Dendritic cell treated with granulocyte-macrophage colony-stimulating factor and Interleukin-4, amounts not matched to agents 40 ng/mL and 50 ng/mL, for 4 days (primary cell): ENCODE measurements around the gene SVOPL.

Experiments used
- H3K27ac Mint-ChIP-seq: one replicate; pipeline ENCODE4 v1.8.0; 2022; ENCODE audit warnings: mild to moderate bottlenecking, mixed read lengths
- H3K27me3 Mint-ChIP-seq: one replicate; pipeline ENCODE4 v1.8.0; 2022; ENCODE audit warnings: mild to moderate bottlenecking, mixed read lengths
- H3K36me3 Mint-ChIP-seq: one replicate; pipeline ENCODE4 v1.8.0; 2022; ENCODE audit warnings: low read depth, mixed read lengths
- H3K4me1 Mint-ChIP-seq: one replicate; pipeline ENCODE4 v1.8.0; 2022; ENCODE audit warnings: low read depth, mixed read lengths
- H3K4me3 Mint-ChIP-seq: one replicate; pipeline ENCODE4 v1.8.0; 2022; ENCODE audit warnings: mild to moderate bottlenecking, moderate library complexity, mixed read lengths
- H3K9me3 Mint-ChIP-seq: one replicate; pipeline ENCODE4 v1.8.0; 2022; ENCODE audit warnings: mixed read lengths
- intact Hi-C: fragments of 100-400 bp; cut with micrococcal nuclease; formaldehyde crosslinking; loops from one replicate; pipeline ENCODE4 v1.15.0; 2022

SVOPL gene

DNA sequence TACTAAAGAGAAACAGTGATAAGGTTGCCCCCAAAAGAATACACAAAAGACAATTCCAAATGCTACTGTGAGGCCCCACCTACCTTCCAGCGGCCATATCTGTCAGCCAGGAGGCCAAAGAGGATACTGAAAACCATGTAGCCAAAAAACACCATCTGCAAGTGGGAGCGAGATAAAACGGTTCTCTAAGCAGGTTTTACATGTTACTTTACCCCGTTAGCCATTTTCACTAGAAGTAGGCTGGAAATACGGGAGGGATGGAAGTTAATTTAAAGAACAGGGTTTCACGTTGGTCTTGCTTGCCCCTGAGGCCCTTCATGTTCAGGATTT is 38.2 kb downstream of the SVOPL start:
- peaks cover 23% of the 10 kb centered on the region for H3K27me3 Mint-ChIP-seq

DNA sequence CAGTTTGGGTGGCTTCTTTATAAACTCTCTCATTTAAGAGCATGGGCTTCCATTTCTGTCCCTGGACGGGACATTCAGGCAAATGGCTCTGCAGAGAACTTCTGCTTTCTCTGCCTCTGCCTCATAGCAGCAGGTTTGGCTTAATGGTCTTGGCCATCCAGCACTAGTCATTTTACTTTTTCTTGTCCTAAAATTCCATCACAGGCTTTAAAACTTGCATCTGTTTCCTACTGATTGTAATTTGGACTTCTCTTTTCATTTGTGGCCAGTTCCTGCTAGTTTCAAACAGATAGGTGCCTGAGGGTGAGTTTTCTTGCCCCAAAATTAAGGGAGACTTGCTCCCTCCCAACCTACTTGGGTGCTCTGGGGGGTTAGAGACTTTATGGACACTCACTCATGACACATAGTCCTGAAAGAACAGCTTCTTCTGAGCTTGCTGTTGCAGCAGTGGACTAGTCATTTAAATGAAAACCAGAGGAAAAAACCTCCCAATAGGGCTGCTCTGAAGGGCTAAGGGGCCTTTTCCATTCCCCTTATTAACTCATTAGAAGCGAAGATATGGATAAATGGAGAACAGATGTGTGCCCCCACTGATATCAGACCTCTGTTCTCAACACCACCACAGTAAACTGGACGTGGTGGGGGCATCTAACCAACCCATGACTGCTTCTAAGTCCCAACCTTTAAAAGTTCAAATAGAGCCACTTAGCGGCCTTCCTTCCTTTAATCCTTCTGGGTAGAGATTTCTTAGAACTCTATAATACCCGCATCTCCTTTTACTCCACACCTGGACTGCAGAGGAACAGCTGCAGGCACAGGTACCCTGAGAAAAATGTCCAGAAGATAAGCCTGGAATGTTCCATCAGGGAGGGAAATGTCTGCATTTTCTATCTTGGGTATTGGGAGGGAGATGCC is 38.8 kb downstream of the SVOPL start:
- Mint-ChIP-seq H3K27ac (no peak overlapping the region), H3K36me3 (no peaks in the 10 kb centered on the region), H3K4me3 (no peak overlapping the region), H3K27me3 (peaks cover 23% of the 10 kb centered on the region), H3K9me3 (no peaks in the 10 kb centered on the region), H3K4me1 (peaks cover 13% of the 10 kb centered on the region)
- intact Hi-C loops: no loop called here

More for the DNA sequence above, 38.2 kb downstream of the SVOPL start:
- intact Hi-C loops: no loop called here
- peaks cover 13% of the 10 kb centered on the region for H3K4me1 Mint-ChIP-seq
- H3K9me3 Mint-ChIP-seq: no peaks in the 10 kb centered on the region
- H3K4me3 Mint-ChIP-seq: no peak overlapping the region
- H3K36me3 Mint-ChIP-seq: no peaks in the 10 kb centered on the region
- no peak overlapping the region for H3K27ac Mint-ChIP-seq

DNA sequence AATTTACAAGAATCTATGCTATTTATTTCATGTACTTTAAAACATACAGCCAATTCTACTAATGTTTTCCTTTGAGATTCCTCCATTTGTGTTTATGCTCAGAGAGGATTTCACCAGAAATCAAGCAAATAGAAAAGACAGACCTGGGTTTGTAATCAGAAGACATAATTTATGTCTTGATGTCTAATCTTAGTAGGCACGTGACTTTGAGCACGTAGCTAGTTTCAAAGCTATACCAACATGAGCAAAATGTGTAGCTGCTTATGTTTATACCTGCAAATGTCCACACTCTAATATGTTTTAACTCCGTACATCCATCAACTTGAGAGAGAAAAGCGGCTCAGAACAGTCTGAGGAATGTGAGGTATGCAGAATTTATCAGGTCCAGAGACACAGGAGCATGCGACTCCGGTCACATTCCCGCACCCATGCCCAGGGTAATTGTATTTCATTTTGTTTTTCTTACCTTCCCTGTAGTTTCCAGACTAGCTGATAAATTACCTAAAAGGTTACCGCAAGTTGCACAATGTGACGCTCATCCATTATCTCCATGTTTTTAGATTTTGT is 40.0 kb downstream of the SVOPL start:
- H3K4me1 Mint-ChIP-seq: peaks cover 13% of the 10 kb centered on the region
- peaks cover 19% of the 10 kb centered on the region for H3K27me3 Mint-ChIP-seq
- no peaks in the 10 kb centered on the region for H3K9me3 Mint-ChIP-seq
- intact Hi-C loops: no loop called here
- H3K4me3 Mint-ChIP-seq: no peak overlapping the region
- no peaks in the 10 kb centered on the region for H3K36me3 Mint-ChIP-seq
- H3K27ac Mint-ChIP-seq: no peak overlapping the region

DNA sequence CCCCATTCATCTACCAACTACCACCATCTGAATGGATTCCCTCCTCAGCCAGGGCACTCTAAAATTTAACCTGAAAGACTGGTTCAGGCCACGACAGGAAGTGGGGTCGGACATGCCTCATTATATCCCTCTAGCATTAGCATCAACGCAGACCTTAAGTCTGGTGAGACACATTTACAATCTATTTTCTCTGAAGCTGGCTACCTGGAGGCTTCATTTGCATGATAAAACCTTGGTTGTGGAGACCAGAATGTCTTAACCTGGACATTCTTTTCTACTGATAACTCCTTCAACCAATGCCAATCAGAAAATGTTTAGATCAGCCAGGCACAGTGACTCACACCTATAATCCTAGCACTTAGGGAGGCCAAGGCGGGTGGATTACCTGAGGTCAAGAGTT is 42.3 kb downstream of the SVOPL start:
- Mint-ChIP-seq H3K27ac (no peak overlapping the region), H3K4me3 (no peak overlapping the region), H3K9me3 (no peaks in the 10 kb centered on the region), H3K36me3 (no peaks in the 10 kb centered on the region), H3K4me1 (peaks cover 6% of the 10 kb centered on the region), H3K27me3 (peaks cover 4% of the 10 kb centered on the region)
- intact Hi-C loops: no loop called here

DNA sequence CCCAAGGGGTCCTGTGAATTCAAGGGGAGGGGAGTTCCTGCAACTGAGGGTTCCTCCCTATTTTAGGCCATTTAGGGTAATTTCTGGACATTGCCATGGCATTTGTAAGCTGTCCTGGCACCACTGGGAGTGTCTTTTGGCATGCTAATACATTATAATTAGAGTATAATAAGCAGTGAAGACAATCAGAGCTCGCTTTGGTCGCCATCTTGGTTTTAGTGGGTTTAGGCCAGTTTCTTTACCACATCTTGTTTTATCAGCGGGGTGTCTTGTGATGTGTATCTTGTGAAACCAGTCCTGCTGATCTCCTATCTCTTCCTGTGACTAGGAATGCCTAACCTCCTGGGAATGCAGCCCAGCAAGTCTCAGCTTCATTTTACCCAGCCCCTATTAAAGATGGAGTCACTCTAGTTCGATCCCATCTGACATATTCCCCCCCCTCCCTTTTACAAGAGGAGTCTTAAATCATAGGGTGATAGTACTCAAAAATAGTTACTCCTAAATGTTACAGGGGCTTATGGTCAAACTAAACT is 43.2 kb downstream of the SVOPL start:
- no peaks in the 10 kb centered on the region for H3K4me1 Mint-ChIP-seq
- no peaks in the 10 kb centered on the region for H3K9me3 Mint-ChIP-seq
- H3K36me3 Mint-ChIP-seq: no peaks in the 10 kb centered on the region
- no peaks in the 10 kb centered on the region for H3K27me3 Mint-ChIP-seq
- H3K4me3 Mint-ChIP-seq: no peak overlapping the region
- intact Hi-C loops: no loop called here
- H3K27ac Mint-ChIP-seq: no peak overlapping the region

DNA sequence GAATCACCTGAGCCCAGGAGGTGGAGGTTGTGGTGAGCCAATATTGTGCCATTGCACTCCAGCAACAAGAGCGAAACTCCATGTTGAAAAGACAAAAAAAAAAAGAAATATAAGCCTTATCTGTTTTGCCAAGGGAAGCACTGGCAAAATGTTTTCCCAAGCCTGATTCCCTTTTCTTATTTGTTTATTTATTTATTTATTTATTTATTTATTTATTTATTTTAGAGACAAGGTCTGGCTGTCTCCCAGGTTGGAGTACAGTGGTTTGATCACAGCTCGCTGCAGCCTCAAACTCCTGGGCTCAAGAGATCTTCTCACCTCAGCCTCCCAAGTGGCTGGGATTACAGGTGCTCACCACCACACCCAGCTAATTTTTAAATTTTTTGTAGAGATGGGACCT is 44.2 kb downstream of the SVOPL start:
- Mint-ChIP-seq H3K4me1 (no peaks in the 10 kb centered on the region), H3K36me3 (no peaks in the 10 kb centered on the region), H3K9me3 (no peaks in the 10 kb centered on the region), H3K4me3 (no peak overlapping the region), H3K27ac (no peak overlapping the region), H3K27me3 (no peaks in the 10 kb centered on the region)
- intact Hi-C loops: no loop called here

DNA sequence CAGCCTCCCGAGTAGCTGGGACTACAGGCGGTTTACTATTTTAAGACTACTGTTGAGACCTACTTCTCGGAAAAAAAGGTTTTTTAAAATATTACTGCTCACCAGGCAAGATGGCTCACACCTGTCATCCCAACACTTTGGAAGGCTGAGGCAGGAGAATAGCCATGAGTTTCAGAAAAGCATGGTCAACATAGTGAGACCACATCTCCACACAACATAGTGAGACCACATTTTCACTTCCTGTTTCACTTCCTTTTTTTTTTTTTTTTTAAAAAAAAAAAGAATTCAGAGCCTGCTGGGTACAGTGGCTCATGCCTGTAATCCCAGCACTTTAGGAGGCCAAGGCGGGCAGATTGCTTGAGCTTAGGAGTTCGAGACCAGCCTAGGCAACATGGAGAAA is 46.5 kb downstream of the SVOPL start:
- intact Hi-C loops: no loop called here
- H3K4me1 Mint-ChIP-seq: no peaks in the 10 kb centered on the region
- H3K27me3 Mint-ChIP-seq: no peaks in the 10 kb centered on the region
- no peak overlapping the region for H3K27ac Mint-ChIP-seq
- H3K4me3 Mint-ChIP-seq: no peak overlapping the region
- no peaks in the 10 kb centered on the region for H3K36me3 Mint-ChIP-seq
- H3K9me3 Mint-ChIP-seq: no peaks in the 10 kb centered on the region

DNA sequence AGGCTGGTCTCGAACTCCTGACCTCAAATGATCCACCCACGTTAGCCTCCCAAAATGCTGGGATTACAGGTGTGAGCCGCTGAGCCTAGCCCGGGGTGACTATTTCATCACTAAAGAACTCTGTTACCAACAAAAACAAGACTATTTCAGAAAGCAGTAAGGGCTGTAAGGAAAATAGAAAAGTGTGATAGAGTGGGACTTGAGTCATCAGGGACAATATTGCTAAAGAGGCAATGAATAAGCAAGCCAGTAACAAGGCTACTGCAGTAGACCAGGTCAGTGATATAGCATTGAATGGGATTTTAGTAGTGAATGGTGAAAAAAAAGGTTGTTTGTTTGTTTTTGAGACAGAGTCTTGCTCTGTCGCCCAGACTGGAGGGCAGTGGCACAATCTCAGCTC is 51.7 kb downstream of the SVOPL start:
- Mint-ChIP-seq H3K27me3 (no peaks in the 10 kb centered on the region), H3K4me3 (no peak overlapping the region), H3K4me1 (no peaks in the 10 kb centered on the region), H3K9me3 (no peaks in the 10 kb centered on the region), H3K36me3 (no peaks in the 10 kb centered on the region), H3K27ac (no peak overlapping the region)
- intact Hi-C loops: no loop called here

DNA sequence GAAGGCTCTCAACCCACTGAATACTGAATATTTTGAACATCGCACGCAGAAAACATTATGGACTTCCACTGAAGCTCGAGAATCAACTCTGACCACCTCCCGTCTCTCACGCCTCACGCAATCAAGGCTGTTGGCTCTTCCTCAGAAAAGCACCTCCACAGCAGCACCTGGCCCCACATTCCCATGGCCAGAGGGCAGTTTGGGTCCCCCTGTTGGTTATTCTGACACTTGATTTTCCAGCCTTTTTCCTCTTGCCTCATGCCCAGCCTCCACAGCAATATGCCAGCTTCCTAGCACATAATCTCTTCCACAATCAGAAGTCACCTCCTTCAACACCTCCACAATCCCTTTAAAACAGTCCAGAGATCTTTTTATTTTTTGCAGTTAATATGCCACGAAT is 55.9 kb downstream of the SVOPL start:
- Mint-ChIP-seq H3K36me3 (no peaks in the 10 kb centered on the region), H3K4me1 (no peaks in the 10 kb centered on the region), H3K9me3 (no peaks in the 10 kb centered on the region), H3K27me3 (no peaks in the 10 kb centered on the region), H3K27ac (no peak overlapping the region), H3K4me3 (no peak overlapping the region)
- intact Hi-C loops: no loop called here

DNA sequence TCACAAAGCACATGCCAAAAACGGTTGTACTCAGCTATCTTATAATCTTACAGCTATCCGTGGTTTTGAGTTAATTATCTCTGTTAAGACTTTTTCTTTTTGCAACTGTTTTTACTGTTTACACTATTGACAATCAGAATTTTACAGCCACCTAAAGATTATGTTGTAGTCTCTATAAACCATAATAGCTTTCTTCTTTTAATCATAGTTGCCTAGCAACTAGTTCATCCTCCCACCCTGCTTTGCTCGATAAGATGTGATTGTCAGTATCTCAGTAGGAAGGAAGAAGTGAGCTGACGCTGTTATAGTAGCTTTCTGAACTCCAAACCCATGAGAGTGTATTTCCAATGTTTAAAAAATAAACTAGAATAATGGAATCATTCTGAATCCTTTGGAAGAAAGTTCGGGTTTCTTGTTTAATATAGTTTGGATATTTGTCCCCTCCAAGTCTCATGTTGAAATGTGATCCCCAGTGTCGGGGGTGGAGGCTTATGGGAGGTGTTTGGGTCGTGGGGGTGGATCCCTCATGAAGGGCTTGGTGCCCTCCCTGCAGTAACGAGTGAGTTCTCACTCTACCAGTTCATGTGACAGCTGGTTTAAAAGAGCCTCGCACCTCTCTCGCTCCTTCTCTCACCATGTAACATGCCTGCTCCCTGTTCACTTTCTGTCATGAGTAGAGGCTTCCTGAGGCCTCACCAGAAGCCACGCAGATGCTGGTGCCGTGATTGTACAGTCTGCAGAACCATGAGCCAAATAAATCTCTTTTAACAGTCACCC is 68.1 kb downstream of the SVOPL start:
- H3K27me3 Mint-ChIP-seq: no peaks in the 10 kb centered on the region
- H3K27ac Mint-ChIP-seq: no peak overlapping the region
- intact Hi-C loops: no loop called here
- no peaks in the 10 kb centered on the region for H3K4me1 Mint-ChIP-seq
- no peaks in the 10 kb centered on the region for H3K9me3 Mint-ChIP-seq
- no peaks in the 10 kb centered on the region for H3K36me3 Mint-ChIP-seq
- no peak overlapping the region for H3K4me3 Mint-ChIP-seq

DNA sequence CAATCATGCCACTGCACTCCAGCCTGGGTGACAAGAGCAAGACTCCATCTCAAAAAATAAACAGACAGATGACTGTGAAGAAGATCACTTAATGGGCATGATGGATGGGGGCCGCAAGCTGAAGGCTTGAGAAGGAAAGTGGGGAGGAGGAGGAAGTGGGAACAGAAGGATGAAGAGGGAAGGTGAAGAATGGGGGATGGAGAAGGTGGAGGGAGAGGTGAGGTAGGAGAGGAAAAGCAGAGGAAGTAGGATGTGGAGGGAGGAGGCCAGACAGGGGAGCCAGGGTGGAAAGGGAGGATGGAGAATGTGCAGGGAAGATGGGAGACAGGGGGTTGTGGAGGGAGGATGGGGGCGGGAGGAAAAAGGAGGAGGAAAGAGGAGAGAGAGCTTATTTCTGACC is 68.8 kb downstream of the SVOPL start:
- no peaks in the 10 kb centered on the region for H3K36me3 Mint-ChIP-seq
- H3K9me3 Mint-ChIP-seq: no peaks in the 10 kb centered on the region
- H3K27ac Mint-ChIP-seq: no peak overlapping the region
- H3K4me1 Mint-ChIP-seq: no peaks in the 10 kb centered on the region
- intact Hi-C loops: no loop called here
- H3K27me3 Mint-ChIP-seq: no peaks in the 10 kb centered on the region
- no peak overlapping the region for H3K4me3 Mint-ChIP-seq

DNA sequence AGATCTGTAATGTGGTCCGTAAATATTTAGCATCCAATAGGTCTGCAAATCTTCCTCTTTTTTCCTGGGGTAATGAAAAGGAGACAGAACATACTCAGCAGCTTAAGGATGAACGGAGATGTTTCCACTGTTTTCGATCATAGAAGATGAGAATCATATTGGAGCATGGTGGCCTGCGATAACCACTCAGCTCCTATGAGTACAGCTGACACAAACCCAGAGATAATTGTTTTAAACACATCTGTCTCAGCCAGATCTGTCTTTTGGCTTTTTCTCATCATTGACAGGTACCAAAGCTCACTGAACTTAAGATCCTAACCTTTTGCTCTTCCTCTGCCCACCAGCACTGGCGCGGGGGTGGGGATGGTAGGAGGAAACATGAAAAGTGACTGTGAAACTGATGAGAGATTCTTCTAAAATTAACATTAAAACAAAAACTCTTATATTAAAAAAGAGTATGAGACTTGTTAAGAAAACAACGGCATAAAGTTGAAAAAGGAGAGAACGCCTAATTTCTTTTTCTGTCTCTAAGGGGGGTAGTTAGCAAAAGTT is 71.0 kb downstream of the SVOPL start:
- Mint-ChIP-seq H3K9me3 (no peaks in the 10 kb centered on the region), H3K4me3 (no peak overlapping the region)

DNA sequence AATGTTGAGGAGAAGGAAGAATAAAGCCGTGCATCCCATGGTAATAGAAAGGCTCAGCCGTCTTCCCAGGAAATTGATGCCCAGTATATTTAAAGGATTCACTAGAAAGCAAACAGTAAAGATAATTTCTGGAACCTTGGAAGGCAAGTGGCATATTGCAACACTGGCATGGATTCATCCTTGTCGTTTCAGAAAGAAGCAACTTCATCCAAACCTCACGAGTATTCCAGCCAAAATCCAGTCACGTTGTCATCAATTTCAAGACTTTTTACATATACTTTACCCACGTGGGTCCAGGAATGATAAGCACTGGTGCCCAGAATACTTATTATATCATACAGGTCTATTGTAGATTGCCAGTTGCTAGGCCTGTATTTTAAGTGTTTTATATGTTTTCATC is 73.8 kb downstream of the SVOPL start:
- Mint-ChIP-seq H3K27me3 (no peaks in the 10 kb centered on the region), H3K27ac (no peak overlapping the region), H3K9me3 (no peaks in the 10 kb centered on the region), H3K4me1 (peaks cover 8% of the 10 kb centered on the region), H3K36me3 (no peaks in the 10 kb centered on the region), H3K4me3 (no peak overlapping the region)
- intact Hi-C loops: no loop called here

More for the DNA sequence above, 71.0 kb downstream of the SVOPL start:
- no peaks in the 10 kb centered on the region for H3K36me3 Mint-ChIP-seq
- intact Hi-C loops: no loop called here
- H3K27ac Mint-ChIP-seq: no peak overlapping the region
- peaks cover 8% of the 10 kb centered on the region for H3K4me1 Mint-ChIP-seq
- no peaks in the 10 kb centered on the region for H3K27me3 Mint-ChIP-seq

DNA sequence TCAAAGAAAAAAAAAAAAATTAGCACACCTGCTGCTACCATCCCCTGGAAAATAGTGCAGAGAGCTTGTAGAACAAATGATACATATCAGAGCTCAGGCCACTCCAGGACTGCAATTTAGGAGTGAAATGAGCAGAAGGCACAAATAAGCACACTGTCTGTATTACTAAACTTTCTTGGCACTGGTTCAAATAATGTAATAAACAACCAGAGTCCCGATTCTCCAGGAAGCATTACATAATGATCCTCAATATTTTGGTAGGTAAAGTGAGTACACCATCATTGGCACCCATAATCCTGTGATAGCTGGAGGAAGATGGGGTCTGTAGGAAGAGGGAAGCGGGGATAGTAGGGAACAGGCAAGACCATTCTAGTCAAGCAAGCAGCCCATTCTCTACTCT is 74.3 kb downstream of the SVOPL start:
- Mint-ChIP-seq H3K9me3 (no peaks in the 10 kb centered on the region), H3K4me3 (no peak overlapping the region), H3K27ac (no peak overlapping the region), H3K27me3 (no peaks in the 10 kb centered on the region), H3K36me3 (no peaks in the 10 kb centered on the region), H3K4me1 (peaks cover 8% of the 10 kb centered on the region)
- intact Hi-C loops: no loop called here
